Ascending aorta (tissue), 2 donors: ENCODE results near the gene COPRS. TPM values are rescaled to one million over a fixed set of nuclear protein-coding genes. Genes with fewer than 3 reads are reported as not detected.

Source experiments
- DNase-seq, 2 donors: peaks; one replicate each; pipeline ENCODE4 v3.0.0-alpha.2; 2019; ENCODE audit warnings: low spot score in 2 of 2
- H3K27ac ChIP-seq, 2 donors: fragments of 200-600 bp; sonication (generic); one replicate each; pipeline ENCODE4 v1.5.1; 2016 to 2017; ENCODE audit warnings: mild to moderate bottlenecking in 1 of 2
- H3K27me3 ChIP-seq: fragments of 200-600 bp; sonication (generic); one replicate; pipeline ENCODE4 v1.5.1; 2017
- H3K36me3 ChIP-seq, 2 donors: fragments of 200-600 bp; sonication (generic); one replicate each; pipeline ENCODE4 v1.5.1; 2016
- H3K4me1 ChIP-seq, 2 donors: fragments of 200-600 bp; sonication (generic); one replicate each; pipeline ENCODE4 v1.5.1; 2016 to 2017; ENCODE audit warnings: mild to moderate bottlenecking in 1 of 2
- H3K4me3 ChIP-seq, 2 donors: fragments of 200-600 bp; sonication (generic); one replicate each; pipeline ENCODE4 v1.5.1; 2016 to 2017; ENCODE audit warnings: mild to moderate bottlenecking in 1 of 2
- H3K9me3 ChIP-seq, 2 donors: fragments of 200-600 bp; sonication (generic); one replicate each; pipeline ENCODE4 v1.5.1; 2016
- CTCF ChIP-seq, 3 experiments: fragments of 200-600 bp in 2 of 3; fragments of 450-650 bp in 1 of 3; sonication (generic) in 2 of 3; IDR thresholded peaks; one replicate each; pipeline ENCODE4 v1.5.1; 2016 to 2019; ENCODE audit warnings: antibody characterized with exemption in 3 of 3, mild to moderate bottlenecking in 1 of 3, moderate library complexity in 1 of 3
- intact Hi-C: fragments of 100-400 bp; cut with DNase I; formaldehyde crosslinking; loops from one replicate; pipeline ENCODE4 v1.15.1; 2023
- total RNA-seq: library from RNA; depleted of rRNA; stranded (reverse); fragments of >200 nt; gene quantifications from one replicate; pipeline ENCODE4 v1.1.0, GENCODE V29; 2016

COPRS gene
- total RNA-seq, 1 donor from 2014 or later = 92.1 TPM

GRCh38 chr17:31845291-31845690, 13.8 kb downstream of the COPRS start:
- no peaks in the 10 kb centered on the region for H3K27me3 ChIP-seq
- DNase-seq = no peak
- TF ChIP-seq CTCF (IDR thresholded peaks at IDR 0.05) = no peak
- intact Hi-C loops = no loop called here
- H3K36me3 ChIP-seq = no peaks in the 10 kb centered on the region
- H3K9me3 ChIP-seq = no peaks in the 10 kb centered on the region
- H3K4me3 ChIP-seq = no peak overlapping the region
- H3K27ac ChIP-seq = peak overlapping the region; percentile 67 to 74
- H3K4me1 ChIP-seq = peaks cover 10 to 24% of the 10 kb centered on the region in 2 donors

GRCh38 chr17:31843070-31843745, 15.8 kb downstream of the COPRS start:
- intact Hi-C loops = loop anchor here (2.0 kb wide), 3 partner anchors 16 to 292 kb away; partner anchors contain the start of gene COPRS
- peak in 1 of 2 donors; percentile 80 for DNase-seq
- H3K27ac ChIP-seq = peak overlapping the region; percentile 67 to 74
- peak overlapping the region in 1 of 2 donors; percentile 49 for H3K4me3 ChIP-seq
- no peaks in the 10 kb centered on the region for H3K9me3 ChIP-seq
- no peaks in the 10 kb centered on the region for H3K36me3 ChIP-seq
- H3K27me3 ChIP-seq = no peaks in the 10 kb centered on the region
- no peak for TF ChIP-seq CTCF (IDR thresholded peaks at IDR 0.05)
- peaks cover 10 to 24% of the 10 kb centered on the region in 2 donors for H3K4me1 ChIP-seq

- peak overlapping the region; percentile 67 to 74 for H3K27ac ChIP-seq
- peak in 1 of 2 donors; percentile 85 for DNase-seq
- no peaks in the 10 kb centered on the region for H3K36me3 ChIP-seq
- peak; percentile 96 to 99 (median 96) for TF ChIP-seq CTCF (IDR thresholded peaks at IDR 0.05)
- H3K27me3 ChIP-seq = no peaks in the 10 kb centered on the region
- intact Hi-C loops = loop anchor here (1.0 to 2.0 kb wide), 4 partner anchors 16 to 292 kb away; partner anchors contain the start of gene COPRS
- peak overlapping the region in 1 of 2 donors; percentile 49 for H3K4me3 ChIP-seq
- H3K9me3 ChIP-seq = no peaks in the 10 kb centered on the region
- H3K4me1 ChIP-seq = peaks cover 10 to 24% of the 10 kb centered on the region in 2 donors
These were observed 16.6 kb downstream of the COPRS start for GRCh38 chr17:31842195-31843069.

- DNase-seq = no peak
These were observed 17.2 kb downstream of the COPRS start for GRCh38 chr17:31841850-31842194.

More at GRCh38 chr17:31841850-31842194, 17.2 kb downstream of the COPRS start:
- Histone ChIP-seq H3K4me1 (peaks cover 10 to 21% of the 10 kb centered on the region in 2 donors), H3K27ac (peak overlapping the region; percentile 67 to 74), H3K4me3 (no peak overlapping the region), H3K36me3 (no peaks in the 10 kb centered on the region), H3K9me3 (no peaks in the 10 kb centered on the region), H3K27me3 (no peaks in the 10 kb centered on the region)
- TF ChIP-seq CTCF (IDR thresholded peaks at IDR 0.05) = no peak
- intact Hi-C loops = loop anchor here (1.0 to 2.0 kb wide), 4 partner anchors 17 to 291 kb away; partner anchors contain the start of gene COPRS
